ENCODE results near the gene GATA2.

The GATA2 gene

DNA sequence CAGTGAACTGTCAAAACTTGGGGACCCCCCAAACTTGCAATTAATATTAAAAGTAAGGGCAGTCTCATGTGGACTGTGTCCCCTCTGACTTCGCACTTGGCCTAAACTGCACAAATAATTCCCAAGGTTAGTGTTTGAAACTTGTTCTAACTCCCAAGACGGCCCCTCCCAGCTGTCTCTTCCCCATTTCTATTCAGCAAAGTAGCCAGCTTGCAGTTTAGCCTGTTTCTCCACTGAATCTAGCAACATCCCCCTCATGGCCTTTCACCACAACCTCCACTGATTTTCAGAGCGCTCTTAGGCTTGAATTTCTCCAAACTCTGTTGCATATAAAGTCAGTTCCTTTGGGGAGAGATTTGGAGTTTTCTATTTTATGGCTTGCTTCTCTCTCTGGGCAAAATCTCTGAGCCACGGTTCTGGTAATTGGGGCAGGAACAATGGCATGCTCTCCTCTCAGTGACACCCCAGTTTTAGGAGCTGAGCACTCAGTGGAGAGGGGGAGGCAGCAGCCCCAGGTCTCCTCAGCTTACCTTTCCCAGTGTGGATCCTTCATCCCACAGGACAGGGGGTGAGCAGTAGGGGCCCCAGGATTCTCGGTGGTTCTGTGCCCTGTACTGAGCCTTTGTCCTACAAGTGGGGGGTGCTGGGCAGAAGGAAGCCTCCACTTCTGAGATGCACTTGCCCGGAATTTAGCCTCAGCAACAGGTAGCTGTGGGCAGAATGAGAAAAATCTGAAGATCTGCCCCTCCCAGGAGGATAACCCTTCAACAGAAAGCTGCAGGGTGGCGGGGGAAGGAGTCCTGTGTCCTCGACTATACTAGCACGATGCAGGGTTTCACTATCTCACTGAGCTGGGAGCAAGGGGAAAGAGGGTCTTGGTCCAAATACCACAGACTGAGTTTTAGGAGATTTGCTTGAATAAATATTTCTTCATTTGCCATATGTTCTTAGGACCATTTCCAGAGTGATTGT is 39.3 kb upstream of the GATA2 start:
- no peak overlapping the region for H3K4me3 ChIP-seq (ENCODE audit: low read depth, low read length)
- H3K27ac ChIP-seq: no peak overlapping the region
- H3K36me3 ChIP-seq (ENCODE audit: control insufficient read depth, insufficient read depth, low read length): no peaks in the 10 kb centered on the region
- H3K79me2 ChIP-seq: no peaks in the 10 kb centered on the region
- H3K9ac ChIP-seq: no peak overlapping the region
- H2AFZ ChIP-seq: no peak overlapping the region
- H3K9me3 ChIP-seq (ENCODE audit: control insufficient read depth, low read length): no peaks in the 10 kb centered on the region
- TF ChIP-seq CTCF (IDR thresholded peaks at IDR 0.05): no peak
- no peaks in the 10 kb centered on the region for H3K27me3 ChIP-seq (ENCODE audit: control insufficient read depth, insufficient read depth, low read length)
- no peaks in the 10 kb centered on the region for H3K4me1 ChIP-seq
- H3K4me2 ChIP-seq (ENCODE audit: low read length): no peak overlapping the region

DNA sequence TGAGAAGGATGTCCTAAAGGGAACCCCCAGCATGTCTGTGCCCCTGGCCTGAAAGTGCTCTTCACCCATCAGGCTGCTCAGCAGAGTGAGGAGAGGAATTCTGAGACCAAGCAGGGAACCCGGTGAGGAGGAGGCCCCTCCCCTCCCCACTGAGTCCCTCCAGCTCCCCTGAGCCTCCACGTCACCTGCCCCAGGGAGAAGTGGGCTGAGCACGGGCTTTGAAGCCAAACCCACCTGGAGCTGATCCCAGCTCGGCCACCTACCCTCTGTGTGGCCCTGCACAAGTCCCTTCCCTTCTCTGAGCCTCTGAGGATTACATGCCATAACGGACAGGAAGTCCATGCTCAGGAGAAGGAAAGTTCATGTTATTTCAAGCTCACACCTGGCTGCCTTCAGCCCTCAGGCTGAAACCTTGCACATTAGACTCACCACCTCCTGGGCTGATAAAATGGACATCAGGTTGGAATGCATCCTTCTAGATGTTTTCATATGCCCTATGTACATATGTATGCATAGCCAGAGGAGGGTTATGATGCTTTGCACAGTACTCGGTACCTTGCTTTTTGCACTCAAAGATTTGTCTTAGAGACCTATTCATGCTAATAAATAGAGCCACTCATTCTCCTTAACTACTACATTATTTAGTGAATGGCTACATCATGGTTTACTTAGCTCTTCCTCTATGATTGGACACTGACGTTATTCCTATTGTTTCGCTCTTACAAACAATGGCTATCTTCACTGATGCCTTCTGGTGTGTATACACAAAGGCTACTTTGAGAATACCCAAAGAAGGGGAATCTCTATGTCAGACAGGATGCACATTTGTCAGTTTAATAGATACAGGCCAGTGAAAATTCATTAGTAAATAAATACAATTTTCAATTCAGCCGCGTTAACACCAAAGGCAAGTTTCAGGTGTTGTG is 31.6 kb upstream of the GATA2 start:
- Histone ChIP-seq H2AFZ (no peak overlapping the region), H3K36me3 (ENCODE audit: control insufficient read depth, insufficient read depth, low read length) (no peaks in the 10 kb centered on the region), H3K4me3 (ENCODE audit: low read depth, low read length) (no peak overlapping the region), H3K27me3 (ENCODE audit: control insufficient read depth, insufficient read depth, low read length) (no peaks in the 10 kb centered on the region), H3K4me2 (ENCODE audit: low read length) (no peak overlapping the region), H3K4me1 (no peaks in the 10 kb centered on the region), H3K79me2 (no peaks in the 10 kb centered on the region), H3K9ac (no peak overlapping the region), H3K9me3 (ENCODE audit: control insufficient read depth, low read length) (no peaks in the 10 kb centered on the region), H3K27ac (no peak overlapping the region)
- TF ChIP-seq CTCF (IDR thresholded peaks at IDR 0.05): no peak

- Histone ChIP-seq H3K79me2 (no peaks in the 10 kb centered on the region), H3K4me2 (ENCODE audit: low read length) (no peak overlapping the region), H3K36me3 (ENCODE audit: control insufficient read depth, insufficient read depth, low read length) (no peaks in the 10 kb centered on the region), H3K27ac (no peak overlapping the region), H3K27me3 (ENCODE audit: control insufficient read depth, insufficient read depth, low read length) (no peaks in the 10 kb centered on the region), H3K4me3 (ENCODE audit: low read depth, low read length) (no peak overlapping the region), H2AFZ (no peak overlapping the region), H3K9me3 (ENCODE audit: control insufficient read depth, low read length) (no peaks in the 10 kb centered on the region), H3K9ac (no peak overlapping the region), H3K4me1 (no peaks in the 10 kb centered on the region)
- no peak for TF ChIP-seq CTCF (IDR thresholded peaks at IDR 0.05)
These were observed 30.6 kb upstream of the GATA2 start for GRCh38 chr3:128523591-128523990.

- Histone ChIP-seq H3K4me3 (ENCODE audit: low read depth, low read length) (no peak overlapping the region), H2AFZ (no peak overlapping the region), H3K27me3 (ENCODE audit: control insufficient read depth, insufficient read depth, low read length) (no peaks in the 10 kb centered on the region), H3K9ac (no peak overlapping the region), H3K79me2 (no peaks in the 10 kb centered on the region), H3K9me3 (ENCODE audit: control insufficient read depth, low read length) (no peaks in the 10 kb centered on the region), H3K27ac (no peak overlapping the region), H3K36me3 (ENCODE audit: control insufficient read depth, insufficient read depth, low read length) (no peaks in the 10 kb centered on the region), H3K4me1 (no peaks in the 10 kb centered on the region), H3K4me2 (ENCODE audit: low read length) (no peak overlapping the region)
- no peak for TF ChIP-seq CTCF (IDR thresholded peaks at IDR 0.05)
These were observed 28.7 kb upstream of the GATA2 start for GRCh38 chr3:128521715-128522114.
